DOHH2 (cell line): Measurements from ENCODE around the gene FASN.

Experiments
- H3F3A ChIP-seq: fragments of 200-600 bp; sonication (generic), shearing (Covaris generic); 2 replicates; pipeline ENCODE4 v1.6.0; 2016; ENCODE audit warnings: antibody characterized with exemption, mild to moderate bottlenecking; ENCODE audit not compliant: control insufficient read depth, insufficient read depth
- H3K27ac ChIP-seq: fragments of 200-600 bp; sonication (generic); 2 replicates; pipeline ENCODE4 v1.5.1; 2014; ENCODE audit warnings: low read depth, mild to moderate bottlenecking, low read length, moderate library complexity
- H3K27me3 ChIP-seq: fragments of 200-600 bp; sonication (generic); 2 replicates; pipeline ENCODE4 v1.6.1; 2014; ENCODE audit warnings: mild to moderate bottlenecking, low read length, mixed read lengths; ENCODE audit not compliant: control insufficient read depth
- H3K36me3 ChIP-seq: fragments of 200-600 bp; sonication (generic); 2 replicates; pipeline ENCODE4 v1.6.1; 2014; ENCODE audit warnings: mild to moderate bottlenecking, low read length, moderate library complexity, mixed read lengths; ENCODE audit not compliant: control insufficient read depth
- H3K4me1 ChIP-seq: fragments of 200-600 bp; sonication (generic); 2 replicates; pipeline ENCODE4 v1.6.1; 2014; ENCODE audit warnings: mild to moderate bottlenecking, low read length, mixed read lengths; ENCODE audit not compliant: control insufficient read depth
- H3K4me2 ChIP-seq: fragments of 200-600 bp; sonication (generic); 2 replicates; pipeline ENCODE4 v1.6.0; 2014; ENCODE audit warnings: mild to moderate bottlenecking, low read length, moderate library complexity
- H3K4me3 ChIP-seq: fragments of 200-600 bp; sonication (generic); 2 replicates; pipeline ENCODE4 v1.5.1; 2014; ENCODE audit warnings: mild to moderate bottlenecking, low read length, mixed read lengths
- H3K79me2 ChIP-seq: fragments of 200-600 bp; sonication (generic); 2 replicates; pipeline ENCODE4 v1.6.1; 2014; ENCODE audit warnings: mild to moderate bottlenecking, low read length, mixed read lengths; ENCODE audit not compliant: control insufficient read depth
- H3K9me2 ChIP-seq: fragments of 200-600 bp; sonication (generic); replicated peaks from 2 replicates; pipeline ENCODE4 v1.6.1; 2014; ENCODE audit warnings: mild to moderate bottlenecking, low read length, mixed read lengths; ENCODE audit not compliant: control insufficient read depth
- H3K9me3 ChIP-seq: fragments of 200-600 bp; sonication (generic); 2 replicates; pipeline ENCODE4 v1.6.1; 2014; ENCODE audit warnings: antibody characterized with exemption, low read length, mixed read lengths; ENCODE audit not compliant: control insufficient read depth, insufficient read depth
- H4K20me1 ChIP-seq: fragments of 200-600 bp; sonication (generic); 2 replicates; pipeline ENCODE4 v1.6.0; 2014; ENCODE audit warnings: low read depth, mild to moderate bottlenecking, antibody characterized with exemption, low read length, moderate library complexity; ENCODE audit not compliant: control insufficient read depth, insufficient read depth
- CTCF ChIP-seq: fragments of 200-600 bp; sonication (generic); IDR thresholded peaks from one replicate; pipeline ENCODE4 v1.5.1; 2014; ENCODE audit warnings: antibody characterized with exemption, mild to moderate bottlenecking, low read depth, low read length; ENCODE audit not compliant: poor library complexity, severe bottlenecking
- EZH2phosphoT487 ChIP-seq: fragments of 200-600 bp; sonication (generic); IDR thresholded peaks from 2 replicates; pipeline ENCODE4 v1.6.1; 2017; ENCODE audit warnings: borderline replicate concordance, mild to moderate bottlenecking, antibody characterized with exemption, low read length, moderate library complexity, mixed read lengths

Gene FASN

GRCh38 chr17:82052638-82053059, 45.4 kb downstream of the FASN start:
- Histone ChIP-seq H3K27ac (no peak overlapping the region), H3K27me3 (no peaks in the 10 kb centered on the region), H3K9me2 (no peaks in the 10 kb centered on the region), H3K4me1 (peaks cover 17% of the 10 kb centered on the region), H3K4me3 (peak overlapping the region; percentile 97), H3K79me2 (peaks cover 19% of the 10 kb centered on the region), H4K20me1 (peaks cover 3% of the 10 kb centered on the region; the same call in 1 of the 2 replicates), H3K36me3 (peaks cover 35% of the 10 kb centered on the region), H3K9me3 (no peaks in the 10 kb centered on the region), H3F3A (no peaks in the 10 kb centered on the region), H3K4me2 (peak overlapping the region; percentile 94)
- TF ChIP-seq CTCF, result no peak
- TF ChIP-seq EZH2phosphoT487, result no peak

- H3K27ac ChIP-seq, result no peak within 1 kb of the TSS
- no peaks in the 10 kb centered on the region for H3K9me2 ChIP-seq
- peak within 1 kb of the TSS; percentile 94 for H3K4me2 ChIP-seq
- H3K4me3 ChIP-seq, result peak within 1 kb of the TSS; percentile 97
- peaks cover 29% of the 10 kb centered on the region for H3K36me3 ChIP-seq
- no peaks in the 10 kb centered on the region for H3K27me3 ChIP-seq
- no peaks in the 10 kb centered on the region for H3K9me3 ChIP-seq
- H3K79me2 ChIP-seq, result peaks cover 19% of the 10 kb centered on the region
- peaks cover 17% of the 10 kb centered on the region for H3K4me1 ChIP-seq
- H4K20me1 ChIP-seq, result peaks cover 3% of the 10 kb centered on the region; the same call in 1 of the 2 replicates
- H3F3A ChIP-seq, result no peaks in the 10 kb centered on the region
- TF ChIP-seq CTCF (no peak), EZH2phosphoT487 (no peak)
Observed at GRCh38 chr17:82051776-82052637, 46.0 kb downstream of the FASN start, which contains the start of the genes GPS1 and RFNG. GPS1 (plus strand) TSS chr17:82051898; CDS start chr17:82051932, 34 bp downstream. RFNG (minus strand) TSS chr17:82051811; CDS start chr17:82051766, 45 bp downstream.

- no peak overlapping the region for H3K27ac ChIP-seq
- no peaks in the 10 kb centered on the region for H3K9me2 ChIP-seq
- H3F3A ChIP-seq, result no peaks in the 10 kb centered on the region
- peaks cover 18% of the 10 kb centered on the region for H3K36me3 ChIP-seq
- H3K79me2 ChIP-seq, result peaks cover 19% of the 10 kb centered on the region
- H3K4me3 ChIP-seq, result peak overlapping the region; percentile 79
- H4K20me1 ChIP-seq, result peaks cover 3% of the 10 kb centered on the region; the same call in 1 of the 2 replicates
- H3K4me1 ChIP-seq, result peaks cover 17% of the 10 kb centered on the region
- peak overlapping the region; percentile 86 for H3K4me2 ChIP-seq
- TF ChIP-seq EZH2phosphoT487, result no peak
- TF ChIP-seq CTCF, result no peak
- no peaks in the 10 kb centered on the region for H3K9me3 ChIP-seq
- H3K27me3 ChIP-seq, result no peaks in the 10 kb centered on the region
Observed at GRCh38 chr17:82050761-82051641, 47.0 kb downstream of the FASN start.
